HEK293 (cell line): ENCODE results near the gene PLAU.

ENCODE experiments used
- GLIS1 ChIP-seq: fragments of 450-650 bp; formaldehyde crosslinking; IDR thresholded peaks from 2 replicates; pipeline ENCODE4 v1.5.1; 2016; ENCODE audit warnings: missing biosample characterization, missing genetic modification characterization
- TCF7L2 ChIP-seq: IDR thresholded peaks from 2 replicates; pipeline ENCODE4 v1.6.1; 2011; ENCODE audit warnings: low read depth, mild to moderate bottlenecking, inconsistent platforms, low read length, moderate library complexity, borderline replicate concordance
- ZNF670 ChIP-seq: fragments of 450-650 bp; formaldehyde crosslinking; IDR thresholded peaks from 2 replicates; pipeline ENCODE4 v1.5.1; 2016; ENCODE audit warnings: missing biosample characterization, missing genetic modification characterization, low read depth
- ZNF777 ChIP-seq: fragments of 450-650 bp; formaldehyde crosslinking; IDR thresholded peaks from 2 replicates; pipeline ENCODE4 v1.5.1; 2017; ENCODE audit warnings: missing biosample characterization, missing genetic modification characterization, borderline replicate concordance
- TF ChIP-seq, protein P1 (sequence below): fragments of 450-650 bp; formaldehyde crosslinking; IDR thresholded peaks from 2 replicates; pipeline ENCODE4 v1.5.1; 2016; ENCODE audit warnings: missing biosample characterization, missing genetic modification characterization
- TF ChIP-seq, protein P2 (sequence below): fragments of 450-650 bp; formaldehyde crosslinking; IDR thresholded peaks from 2 replicates; pipeline ENCODE4 v1.5.1; 2016; ENCODE audit warnings: missing biosample characterization, missing genetic modification characterization

DNA sequence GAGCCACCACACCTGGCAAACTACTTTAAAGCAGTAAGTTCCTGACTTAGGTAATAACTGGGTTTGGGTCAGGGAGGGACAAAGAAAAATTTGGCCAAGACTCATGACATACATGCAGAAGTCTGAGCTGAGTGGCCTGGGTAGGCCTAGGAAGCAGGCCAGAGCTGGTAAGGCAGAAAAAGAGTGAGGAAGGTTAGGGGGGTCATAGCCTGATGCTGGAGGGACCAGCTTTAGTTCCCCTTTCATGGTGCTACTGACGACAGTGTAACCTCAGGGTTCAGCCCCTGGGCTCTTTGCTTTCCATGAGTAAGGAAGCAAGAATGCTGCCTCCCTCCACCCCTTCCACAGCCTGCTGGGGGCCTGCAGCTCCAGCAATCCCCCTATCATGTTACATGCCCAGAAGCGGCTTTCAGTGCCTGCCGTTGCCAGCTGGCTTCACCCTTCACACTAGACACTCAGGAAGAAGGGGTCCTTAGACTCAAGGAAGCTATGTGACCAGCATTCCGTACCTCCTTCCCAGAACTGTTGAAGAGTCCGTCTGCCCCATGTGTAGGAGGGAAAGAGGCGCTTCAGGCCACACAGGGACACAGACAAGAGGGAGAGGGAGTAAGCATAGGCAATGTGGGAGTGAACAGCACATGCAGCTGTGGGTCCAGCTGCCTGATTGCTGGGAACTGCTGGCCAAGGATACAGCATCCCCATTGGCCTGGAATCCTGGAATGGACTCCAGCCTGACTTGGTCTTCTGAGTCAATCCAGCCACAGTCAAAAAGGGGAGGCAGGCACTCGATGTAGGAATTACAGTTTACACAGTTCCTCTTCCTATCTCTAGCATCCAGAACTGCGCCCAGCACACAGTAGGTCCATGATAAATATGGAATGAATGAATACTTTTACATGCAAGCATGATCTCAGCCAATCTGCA lies 4.1 kb upstream of the PLAU start:
- peak; percentile 99 for TF ChIP-seq GLIS1 (tag by site-specific recombination)
- TF ChIP-seq ZNF777, result no peak
- TF ChIP-seq, protein P1, sequence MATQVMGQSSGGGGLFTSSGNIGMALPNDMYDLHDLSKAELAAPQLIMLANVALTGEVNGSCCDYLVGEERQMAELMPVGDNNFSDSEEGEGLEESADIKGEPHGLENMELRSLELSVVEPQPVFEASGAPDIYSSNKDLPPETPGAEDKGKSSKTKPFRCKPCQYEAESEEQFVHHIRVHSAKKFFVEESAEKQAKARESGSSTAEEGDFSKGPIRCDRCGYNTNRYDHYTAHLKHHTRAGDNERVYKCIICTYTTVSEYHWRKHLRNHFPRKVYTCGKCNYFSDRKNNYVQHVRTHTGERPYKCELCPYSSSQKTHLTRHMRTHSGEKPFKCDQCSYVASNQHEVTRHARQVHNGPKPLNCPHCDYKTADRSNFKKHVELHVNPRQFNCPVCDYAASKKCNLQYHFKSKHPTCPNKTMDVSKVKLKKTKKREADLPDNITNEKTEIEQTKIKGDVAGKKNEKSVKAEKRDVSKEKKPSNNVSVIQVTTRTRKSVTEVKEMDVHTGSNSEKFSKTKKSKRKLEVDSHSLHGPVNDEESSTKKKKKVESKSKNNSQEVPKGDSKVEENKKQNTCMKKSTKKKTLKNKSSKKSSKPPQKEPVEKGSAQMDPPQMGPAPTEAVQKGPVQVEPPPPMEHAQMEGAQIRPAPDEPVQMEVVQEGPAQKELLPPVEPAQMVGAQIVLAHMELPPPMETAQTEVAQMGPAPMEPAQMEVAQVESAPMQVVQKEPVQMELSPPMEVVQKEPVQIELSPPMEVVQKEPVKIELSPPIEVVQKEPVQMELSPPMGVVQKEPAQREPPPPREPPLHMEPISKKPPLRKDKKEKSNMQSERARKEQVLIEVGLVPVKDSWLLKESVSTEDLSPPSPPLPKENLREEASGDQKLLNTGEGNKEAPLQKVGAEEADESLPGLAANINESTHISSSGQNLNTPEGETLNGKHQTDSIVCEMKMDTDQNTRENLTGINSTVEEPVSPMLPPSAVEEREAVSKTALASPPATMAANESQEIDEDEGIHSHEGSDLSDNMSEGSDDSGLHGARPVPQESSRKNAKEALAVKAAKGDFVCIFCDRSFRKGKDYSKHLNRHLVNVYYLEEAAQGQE (tag by site-specific recombination), result 0 out of 2 replicates have a peak, but pooled peaks have one; percentile 21
- no peak for TF ChIP-seq ZNF670 (tag by site-specific recombination)
- TF ChIP-seq TCF7L2, result no peak
- TF ChIP-seq, protein P2, sequence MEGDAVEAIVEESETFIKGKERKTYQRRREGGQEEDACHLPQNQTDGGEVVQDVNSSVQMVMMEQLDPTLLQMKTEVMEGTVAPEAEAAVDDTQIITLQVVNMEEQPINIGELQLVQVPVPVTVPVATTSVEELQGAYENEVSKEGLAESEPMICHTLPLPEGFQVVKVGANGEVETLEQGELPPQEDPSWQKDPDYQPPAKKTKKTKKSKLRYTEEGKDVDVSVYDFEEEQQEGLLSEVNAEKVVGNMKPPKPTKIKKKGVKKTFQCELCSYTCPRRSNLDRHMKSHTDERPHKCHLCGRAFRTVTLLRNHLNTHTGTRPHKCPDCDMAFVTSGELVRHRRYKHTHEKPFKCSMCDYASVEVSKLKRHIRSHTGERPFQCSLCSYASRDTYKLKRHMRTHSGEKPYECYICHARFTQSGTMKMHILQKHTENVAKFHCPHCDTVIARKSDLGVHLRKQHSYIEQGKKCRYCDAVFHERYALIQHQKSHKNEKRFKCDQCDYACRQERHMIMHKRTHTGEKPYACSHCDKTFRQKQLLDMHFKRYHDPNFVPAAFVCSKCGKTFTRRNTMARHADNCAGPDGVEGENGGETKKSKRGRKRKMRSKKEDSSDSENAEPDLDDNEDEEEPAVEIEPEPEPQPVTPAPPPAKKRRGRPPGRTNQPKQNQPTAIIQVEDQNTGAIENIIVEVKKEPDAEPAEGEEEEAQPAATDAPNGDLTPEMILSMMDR (tag by site-specific recombination), result no peak
